Endodermal cell (in vitro differentiated cells): Measurements from ENCODE around the gene GALNT16. TPM values are rescaled to one million over a fixed set of nuclear protein-coding genes. Genes with fewer than 3 reads are reported as not detected.
"Not testable (repeated sequence)": the region's sequence is repeated elsewhere in the genome, so short reads cannot be mapped to it uniquely, and the experiment has no call there.

Experiments used
- DNase-seq: peaks from one replicate; pipeline ENCODE4 v3.0.0-alpha.2; 2017
- H3K27ac ChIP-seq: 2 replicates; pipeline ENCODE4 v1.5.1; 2013; ENCODE audit warnings: mild to moderate bottlenecking, low read depth, low read length, moderate library complexity
- H3K27me3 ChIP-seq: 2 replicates; pipeline ENCODE4 v1.6.1; 2013; ENCODE audit warnings: mild to moderate bottlenecking, low read length, moderate library complexity; ENCODE audit not compliant: insufficient read depth, control insufficient read depth, poor library complexity, severe bottlenecking
- H3K36me3 ChIP-seq: 2 replicates; pipeline ENCODE4 v1.7.0; 2013; ENCODE audit warnings: mild to moderate bottlenecking, low read length, moderate library complexity; ENCODE audit not compliant: control insufficient read depth, insufficient read depth
- H3K4me1 ChIP-seq: one replicate; pipeline ENCODE4 v1.7.0; 2013; ENCODE audit warnings: low read length; ENCODE audit not compliant: control insufficient read depth, insufficient read depth
- H3K4me3 ChIP-seq: 2 replicates; pipeline ENCODE4 v1.5.1; 2013; ENCODE audit warnings: mild to moderate bottlenecking, low read length, moderate library complexity
- H3K9ac ChIP-seq: 2 replicates; pipeline ENCODE4 v1.6.1; 2013; ENCODE audit warnings: mild to moderate bottlenecking, low read length, moderate library complexity; ENCODE audit not compliant: poor library complexity, severe bottlenecking; ENCODE audit errors: extremely low read depth
- H3K9me3 ChIP-seq: 2 replicates; pipeline ENCODE4 v1.6.1; 2013; ENCODE audit warnings: mild to moderate bottlenecking, low read length, moderate library complexity; ENCODE audit not compliant: control insufficient read depth
- H3K27ac Mint-ChIP-seq: 2 replicates; pipeline ENCODE4 v1.8.0; 2020; ENCODE audit warnings: mixed read lengths
- H3K27me3 Mint-ChIP-seq: 2 replicates; pipeline ENCODE4 v1.8.0; 2021; ENCODE audit warnings: mild to moderate bottlenecking, mixed read lengths; ENCODE audit not compliant: insufficient read depth
- H3K36me3 Mint-ChIP-seq: 2 replicates; pipeline ENCODE4 v1.8.0; 2020; ENCODE audit warnings: low read depth, mixed read lengths
- H3K4me1 Mint-ChIP-seq: 2 replicates; pipeline ENCODE4 v1.8.0; 2020; ENCODE audit warnings: mixed read lengths
- H3K4me3 Mint-ChIP-seq: 2 replicates; pipeline ENCODE4 v1.8.0; 2020; ENCODE audit warnings: mild to moderate bottlenecking, moderate library complexity, mixed read lengths
- H3K9me3 Mint-ChIP-seq: 2 replicates; pipeline ENCODE4 v1.8.0; 2020; ENCODE audit warnings: mild to moderate bottlenecking, mixed read lengths
- WGBS, 2 experiments: methylation state at CpG; one replicate each; pipeline versions ENCODE4 v1.1.5 to v1.1.7; 2013; ENCODE audit warnings: missing lambda C conversion rate in 2 of 2, mixed read lengths in 1 of 2; ENCODE audit not compliant: insufficient coverage in 1 of 2, insufficient read length in 1 of 2; 5-methylcytosine and 5-hydroxymethylcytosine counted together
- long read RNA-seq, 4 experiments: library from polyadenylated mRNA in 2 of 4; library from RNA in 1 of 4; library from capped mRNA in 1 of 4; stranded (forward) in 3 of 4; unstranded in 1 of 4; transcript quantifications; one replicate each; pipeline ENCODE4 v2.0.0, GENCODE V29; 2020 to 2021; ENCODE audit warnings: inconsistent platforms in 1 of 4
- polyA plus RNA-seq, 2 experiments: library from polyadenylated mRNA; stranded (reverse); fragments of 50-300 nt; gene quantifications; one replicate each; pipeline ENCODE4 v1.2.3, GENCODE V29; 2013
- total RNA-seq, 2 donors: library from RNA; stranded (reverse); fragmentation: NEBNext Ultra II Directional in 1 of 2; extraction: Animal tissue kit (Norgen Biotek cat#: 25700) in 1 of 2; gene quantifications; 2 replicates in 1 of 2; 3 replicates in 1 of 2; pipeline ENCODE4 v1.2.1, GENCODE V29; 2021
- TF ChIP-seq, protein P1 (sequence below): fragments of 200-600 bp; sonication (generic); conservative IDR thresholded peaks from 2 replicates; pipeline ENCODE4 v1.5.0; 2021; ENCODE audit warnings: antibody characterized with exemption, mild to moderate bottlenecking

The GALNT16 gene
- total RNA-seq, result 1 to 10 TPM; 2.2 to 8.0 TPM
- 22.3 TPM for polyA plus RNA-seq (2013, experiment 1 of 2)
- 17.7 TPM for polyA plus RNA-seq (2013, experiment 2 of 2)
- long read RNA-seq, experiment 1, full-length matches to known transcripts, result 1 of 4 reads
- long read RNA-seq, experiment 1, partial matches to known transcripts, result 0 of 4 reads
- long read RNA-seq, experiment 1, other reads (novel, unspliced or antisense), result 3 of 4 reads
- long read RNA-seq, experiment 2, full-length matches to known transcripts, result 5 of 10 reads
- long read RNA-seq, experiment 2, partial matches to known transcripts, result 2 of 10 reads
- long read RNA-seq, experiment 2, other reads (novel, unspliced or antisense), result 3 of 10 reads
- long read RNA-seq, experiment 3, full-length matches to known transcripts, result 11 of 13 reads
- long read RNA-seq, experiment 3, partial matches to known transcripts, result 0 of 13 reads
- long read RNA-seq, experiment 3, other reads (novel, unspliced or antisense), result 2 of 13 reads
- long read RNA-seq, experiment 4, partial matches to known transcripts, result 0 of 1 reads
- long read RNA-seq, experiment 4, other reads (novel, unspliced or antisense), result 1 of 1 reads

DNA sequence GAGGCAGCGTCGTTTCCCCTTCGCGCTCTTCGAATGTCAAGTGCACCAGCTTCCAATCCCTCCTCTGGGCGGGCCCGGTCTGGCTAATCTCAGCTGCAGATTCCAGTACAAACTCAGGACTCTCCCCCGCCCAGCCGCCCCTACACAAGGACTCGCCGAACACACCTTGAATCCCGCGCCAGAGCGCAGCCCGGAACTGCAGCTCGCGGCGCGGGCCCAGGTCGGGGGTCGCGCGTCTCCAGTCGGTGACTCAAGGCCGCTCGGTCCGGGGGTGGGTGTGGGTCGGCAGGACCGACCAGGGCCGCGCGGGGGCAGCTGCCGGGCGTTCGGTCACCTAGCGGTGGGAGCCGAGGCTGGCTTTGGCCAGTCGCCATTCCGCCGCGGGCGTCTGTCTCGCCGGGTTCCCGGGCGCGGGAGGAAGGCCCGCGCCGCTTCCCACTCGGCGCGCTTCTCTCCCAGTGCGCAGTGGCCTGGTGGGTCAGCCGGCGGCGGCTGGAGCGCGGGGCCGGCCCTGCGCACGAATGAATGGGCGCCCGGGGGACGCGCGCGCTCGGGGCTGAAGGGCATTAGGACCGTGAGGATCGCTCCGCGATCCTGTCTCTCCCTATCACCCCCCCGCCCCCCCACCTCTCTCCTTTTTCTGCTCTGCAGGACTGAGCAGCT, at the start of gene GALNT16:
GALNT16 (plus strand) TSS at position 632 of the 663 bp plus-strand sequence. CDS start 133 bp downstream, outside the sequence.
- no peaks in the 10 kb centered on the region for H3K9me3 ChIP-seq
- peaks cover 11% of the 10 kb centered on the region for H3K4me1 ChIP-seq
- TF ChIP-seq, protein P1, sequence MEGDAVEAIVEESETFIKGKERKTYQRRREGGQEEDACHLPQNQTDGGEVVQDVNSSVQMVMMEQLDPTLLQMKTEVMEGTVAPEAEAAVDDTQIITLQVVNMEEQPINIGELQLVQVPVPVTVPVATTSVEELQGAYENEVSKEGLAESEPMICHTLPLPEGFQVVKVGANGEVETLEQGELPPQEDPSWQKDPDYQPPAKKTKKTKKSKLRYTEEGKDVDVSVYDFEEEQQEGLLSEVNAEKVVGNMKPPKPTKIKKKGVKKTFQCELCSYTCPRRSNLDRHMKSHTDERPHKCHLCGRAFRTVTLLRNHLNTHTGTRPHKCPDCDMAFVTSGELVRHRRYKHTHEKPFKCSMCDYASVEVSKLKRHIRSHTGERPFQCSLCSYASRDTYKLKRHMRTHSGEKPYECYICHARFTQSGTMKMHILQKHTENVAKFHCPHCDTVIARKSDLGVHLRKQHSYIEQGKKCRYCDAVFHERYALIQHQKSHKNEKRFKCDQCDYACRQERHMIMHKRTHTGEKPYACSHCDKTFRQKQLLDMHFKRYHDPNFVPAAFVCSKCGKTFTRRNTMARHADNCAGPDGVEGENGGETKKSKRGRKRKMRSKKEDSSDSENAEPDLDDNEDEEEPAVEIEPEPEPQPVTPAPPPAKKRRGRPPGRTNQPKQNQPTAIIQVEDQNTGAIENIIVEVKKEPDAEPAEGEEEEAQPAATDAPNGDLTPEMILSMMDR, result peak; percentile 81
- H3K9ac ChIP-seq, result peak within 1 kb of the TSS; percentile 55
- H3K36me3 Mint-ChIP-seq, result no peaks in the 10 kb centered on the region
- peaks cover 69% of the 10 kb centered on the region for H3K27me3 Mint-ChIP-seq
- no peaks in the 10 kb centered on the region for H3K9me3 Mint-ChIP-seq
- peaks cover 18% of the 10 kb centered on the region for H3K4me1 Mint-ChIP-seq
- H3K27ac ChIP-seq, result peak within 1 kb of the TSS; percentile 80
- WGBS, 2 experiments, result 0% methylated on average over 19 to 70 of the region's 74 CpGs
- H3K27me3 ChIP-seq, result peaks cover 25% of the 10 kb centered on the region
- no peak within 1 kb of the TSS for H3K27ac Mint-ChIP-seq
- peak; percentile 87 for DNase-seq
- H3K36me3 ChIP-seq, result no peaks in the 10 kb centered on the region
- peak within 1 kb of the TSS; percentile 66 for H3K4me3 Mint-ChIP-seq
- peak within 1 kb of the TSS; percentile 79 for H3K4me3 ChIP-seq

DNA sequence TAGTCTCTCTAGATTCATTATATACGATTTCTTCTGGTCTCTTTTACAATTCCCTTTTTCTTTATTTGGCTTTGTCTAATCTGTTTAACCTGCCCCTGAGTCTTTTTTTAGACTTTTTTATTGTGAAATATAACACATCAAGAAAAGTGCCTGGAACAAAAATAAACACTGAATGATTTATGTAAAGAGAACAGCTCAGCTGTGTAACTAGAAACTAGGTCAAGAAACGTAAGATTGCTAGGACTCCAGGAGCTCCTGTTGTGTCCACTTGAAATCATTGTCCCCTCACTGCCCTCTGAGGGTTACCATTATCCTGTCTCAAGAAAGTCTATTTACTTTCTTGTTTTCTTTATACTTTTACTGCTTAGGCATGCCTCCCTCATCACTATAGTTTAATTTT, 45.6 kb upstream of the GALNT16 start:
- H3K9ac ChIP-seq, result no peak overlapping the region
- peaks cover 7% of the 10 kb centered on the region for H3K4me1 Mint-ChIP-seq
- H3K27ac ChIP-seq, result no peak overlapping the region
- no peaks in the 10 kb centered on the region for H3K27me3 ChIP-seq
- H3K27ac Mint-ChIP-seq, result no peak overlapping the region
- peaks cover 69% of the 10 kb centered on the region for H3K36me3 Mint-ChIP-seq
- DNase-seq, result no peak
- no peak overlapping the region for H3K4me3 Mint-ChIP-seq
- TF ChIP-seq, protein P1, result no peak
- H3K27me3 Mint-ChIP-seq, result no peaks in the 10 kb centered on the region
- H3K4me3 ChIP-seq, result no peak overlapping the region
- peaks cover 40% of the 10 kb centered on the region for H3K36me3 ChIP-seq
- H3K9me3 ChIP-seq, result no peaks in the 10 kb centered on the region
- peaks cover 2% of the 10 kb centered on the region for H3K4me1 ChIP-seq
- H3K9me3 Mint-ChIP-seq, result peaks cover 7% of the 10 kb centered on the region
- WGBS, 2 experiments, result 92 to 96% methylated on average over 2 of the region's 2 CpGs

DNA sequence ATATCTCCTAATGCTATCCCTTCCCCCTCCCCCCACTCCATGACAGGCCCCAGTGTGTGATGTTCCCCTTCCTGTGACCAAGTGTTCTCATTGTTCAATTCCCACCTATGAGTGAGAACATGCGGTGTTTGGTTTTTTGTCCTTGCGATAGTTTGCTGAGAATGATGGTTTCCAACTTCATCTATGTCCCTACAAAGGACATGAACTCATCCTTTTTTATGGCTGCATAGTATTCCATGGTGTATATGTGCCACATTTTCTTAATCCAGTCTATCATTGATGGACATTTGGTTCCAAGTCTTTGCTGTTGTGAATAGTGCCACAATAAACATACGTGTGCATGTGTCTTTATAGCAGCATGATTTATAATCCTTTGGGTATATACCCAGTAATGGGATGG, 42.3 kb upstream of the GALNT16 start:
- not testable (repeated sequence) for H3K27ac Mint-ChIP-seq, H3K4me3 Mint-ChIP-seq, H3K4me3 ChIP-seq, H3K9ac ChIP-seq, H3K27me3 ChIP-seq, H3K4me1 ChIP-seq, H3K9me3 Mint-ChIP-seq, H3K27ac ChIP-seq, H3K4me1 Mint-ChIP-seq, H3K27me3 Mint-ChIP-seq, H3K9me3 ChIP-seq, DNase-seq
- peaks cover 16% of the 10 kb centered on the region for H3K36me3 ChIP-seq
- 88% methylated on average over 1 of the region's 3 CpGs; no CpG with 5 or more reads in 1 of the 2 experiments for WGBS, 2 experiments
- peaks cover 53% of the 10 kb centered on the region for H3K36me3 Mint-ChIP-seq
